Bronchial epithelial cell (primary cell): ENCODE measurements around the gene USP27X. TPM values are rescaled to one million over a fixed set of nuclear protein-coding genes. Genes with fewer than 3 reads are reported as not detected.

ENCODE experiments used
- DNase-seq: peaks from one replicate; pipeline ENCODE4 v3.0.0-alpha.2; 2010; ENCODE audit warnings: low read depth
- FAIRE-seq: peaks from 2 replicates; lab custom pipeline; 2011; peaks lifted over from hg19 to GRCh38; lab: Jason Lieb, UNC
- H3K27me3 ChIP-seq: 2 replicates; pipeline ENCODE4 v1.5.1; 2011; ENCODE audit warnings: low read length; ENCODE audit not compliant: control insufficient read depth, insufficient read depth
- H3K36me3 ChIP-seq: 2 replicates; pipeline ENCODE4 v1.5.1; 2011; ENCODE audit warnings: low read length; ENCODE audit not compliant: control insufficient read depth, insufficient read depth
- H3K4me3 ChIP-seq: 2 replicates; pipeline ENCODE4 v1.5.1; 2011; ENCODE audit warnings: mild to moderate bottlenecking, low read depth, low read length, control low read depth
- total RNA-seq: library from RNA; depleted of rRNA; stranded (reverse); fragments of >200 nt; gene quantifications from 2 replicates; pipeline ENCODE4 v1.2.1, GENCODE V29; 2014
- TF ChIP-seq, protein P1 (sequence below): IDR thresholded peaks from 2 replicates; pipeline ENCODE4 v1.5.1; 2011; ENCODE audit warnings: mild to moderate bottlenecking, moderate library complexity, low read length, control low read depth, inconsistent platforms; ENCODE audit not compliant: insufficient read depth, severe bottlenecking

Gene USP27X
- total RNA-seq, 1 donor from 2014 or later: 2.1 TPM

DNA sequence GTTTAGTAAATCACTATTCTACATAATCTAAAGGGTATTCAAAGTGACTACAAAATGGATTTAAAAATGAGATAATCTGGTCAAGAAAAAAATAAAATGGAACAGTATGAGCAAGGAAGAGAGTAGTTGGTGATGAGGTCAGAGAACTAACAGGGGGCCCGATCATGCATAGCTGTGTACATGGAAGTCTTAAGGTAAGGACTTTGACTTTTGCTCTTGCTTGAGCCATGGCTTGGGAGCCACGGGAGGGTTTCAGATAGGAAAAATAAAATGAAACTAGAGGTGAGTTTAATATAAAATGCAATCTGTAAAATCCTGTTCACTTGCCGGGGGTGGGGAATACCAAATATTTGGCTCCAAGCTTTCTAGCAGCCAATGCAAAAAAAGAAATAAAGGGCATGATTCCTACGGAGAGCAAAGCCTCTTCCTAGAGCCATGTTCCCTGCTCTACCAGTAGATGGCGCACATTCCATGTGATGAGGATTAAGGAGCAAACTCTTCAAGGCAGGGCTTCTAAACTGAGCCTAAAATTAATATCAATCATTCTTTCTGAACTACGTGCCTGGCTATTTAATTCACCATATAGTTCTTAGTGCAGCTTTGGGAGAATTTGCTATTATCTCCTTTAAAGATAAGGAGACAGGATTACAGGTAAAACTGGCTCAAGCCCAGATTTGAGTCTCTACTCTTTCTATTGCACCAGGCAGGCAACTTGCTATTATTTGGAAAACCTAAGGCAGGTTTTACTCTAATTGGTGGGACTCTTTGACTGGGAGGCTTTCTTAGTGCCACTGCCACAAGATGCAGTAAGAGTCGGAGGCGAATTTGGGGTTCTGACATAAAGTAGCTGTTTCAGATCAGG is 36.3 kb downstream of the USP27X start:
- Histone ChIP-seq H3K36me3 (no peaks in the 10 kb centered on the region), H3K4me3 (no peak overlapping the region), H3K27me3 (no peaks in the 10 kb centered on the region)
- DNase-seq: peak; percentile 44
- no peak for FAIRE-seq
- TF ChIP-seq, protein P1, sequence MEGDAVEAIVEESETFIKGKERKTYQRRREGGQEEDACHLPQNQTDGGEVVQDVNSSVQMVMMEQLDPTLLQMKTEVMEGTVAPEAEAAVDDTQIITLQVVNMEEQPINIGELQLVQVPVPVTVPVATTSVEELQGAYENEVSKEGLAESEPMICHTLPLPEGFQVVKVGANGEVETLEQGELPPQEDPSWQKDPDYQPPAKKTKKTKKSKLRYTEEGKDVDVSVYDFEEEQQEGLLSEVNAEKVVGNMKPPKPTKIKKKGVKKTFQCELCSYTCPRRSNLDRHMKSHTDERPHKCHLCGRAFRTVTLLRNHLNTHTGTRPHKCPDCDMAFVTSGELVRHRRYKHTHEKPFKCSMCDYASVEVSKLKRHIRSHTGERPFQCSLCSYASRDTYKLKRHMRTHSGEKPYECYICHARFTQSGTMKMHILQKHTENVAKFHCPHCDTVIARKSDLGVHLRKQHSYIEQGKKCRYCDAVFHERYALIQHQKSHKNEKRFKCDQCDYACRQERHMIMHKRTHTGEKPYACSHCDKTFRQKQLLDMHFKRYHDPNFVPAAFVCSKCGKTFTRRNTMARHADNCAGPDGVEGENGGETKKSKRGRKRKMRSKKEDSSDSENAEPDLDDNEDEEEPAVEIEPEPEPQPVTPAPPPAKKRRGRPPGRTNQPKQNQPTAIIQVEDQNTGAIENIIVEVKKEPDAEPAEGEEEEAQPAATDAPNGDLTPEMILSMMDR: peak; percentile 71

DNA sequence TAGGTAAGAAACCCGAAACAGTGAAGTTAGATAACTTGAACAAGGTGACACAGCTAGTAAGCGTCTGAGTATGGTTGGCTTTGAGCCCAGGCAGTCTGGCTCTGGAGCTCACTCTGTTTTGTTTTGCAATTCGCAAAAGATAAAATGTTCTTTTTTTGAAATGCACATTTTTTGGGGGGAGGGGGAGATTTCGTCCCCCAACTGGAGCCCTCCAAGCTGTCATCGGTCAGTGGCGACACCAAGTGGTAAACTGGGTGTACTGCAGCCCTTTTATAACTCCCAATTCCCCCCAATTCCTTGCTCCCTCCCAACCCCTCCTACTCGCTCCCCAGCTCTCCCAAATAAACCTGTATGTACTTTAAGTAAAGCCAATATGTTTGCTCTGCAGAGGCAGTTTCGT is 40.3 kb downstream of the USP27X start:
- no peaks in the 10 kb centered on the region for H3K36me3 ChIP-seq
- DNase-seq (peak; percentile 3), FAIRE-seq (no peak)
- H3K4me3 ChIP-seq: no peak overlapping the region
- H3K27me3 ChIP-seq: no peaks in the 10 kb centered on the region
- TF ChIP-seq, protein P1: peak; percentile 80

DNA sequence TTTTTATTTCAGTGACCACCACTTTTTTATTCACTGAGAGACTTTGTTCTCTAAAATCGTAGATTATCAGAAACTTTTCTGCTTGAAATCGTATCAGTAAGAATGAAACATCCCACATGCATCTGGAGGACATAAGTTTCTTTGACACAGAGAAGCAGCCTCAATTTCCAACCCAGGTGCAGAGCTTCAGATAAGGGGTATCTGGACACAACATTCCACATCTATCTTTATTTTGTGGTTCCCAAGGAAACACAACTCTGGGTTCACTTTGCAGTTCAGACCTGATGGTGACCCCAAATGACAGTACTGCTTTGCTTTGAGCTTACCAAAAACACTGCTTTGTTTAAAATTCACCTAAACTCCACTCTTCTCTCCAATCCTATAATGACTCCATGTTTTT is 41.8 kb downstream of the USP27X start:
- H3K36me3 ChIP-seq: no peaks in the 10 kb centered on the region
- no peak for FAIRE-seq
- no peak for DNase-seq
- TF ChIP-seq, protein P1: no peak
- H3K27me3 ChIP-seq: no peaks in the 10 kb centered on the region
- no peak overlapping the region for H3K4me3 ChIP-seq

DNA sequence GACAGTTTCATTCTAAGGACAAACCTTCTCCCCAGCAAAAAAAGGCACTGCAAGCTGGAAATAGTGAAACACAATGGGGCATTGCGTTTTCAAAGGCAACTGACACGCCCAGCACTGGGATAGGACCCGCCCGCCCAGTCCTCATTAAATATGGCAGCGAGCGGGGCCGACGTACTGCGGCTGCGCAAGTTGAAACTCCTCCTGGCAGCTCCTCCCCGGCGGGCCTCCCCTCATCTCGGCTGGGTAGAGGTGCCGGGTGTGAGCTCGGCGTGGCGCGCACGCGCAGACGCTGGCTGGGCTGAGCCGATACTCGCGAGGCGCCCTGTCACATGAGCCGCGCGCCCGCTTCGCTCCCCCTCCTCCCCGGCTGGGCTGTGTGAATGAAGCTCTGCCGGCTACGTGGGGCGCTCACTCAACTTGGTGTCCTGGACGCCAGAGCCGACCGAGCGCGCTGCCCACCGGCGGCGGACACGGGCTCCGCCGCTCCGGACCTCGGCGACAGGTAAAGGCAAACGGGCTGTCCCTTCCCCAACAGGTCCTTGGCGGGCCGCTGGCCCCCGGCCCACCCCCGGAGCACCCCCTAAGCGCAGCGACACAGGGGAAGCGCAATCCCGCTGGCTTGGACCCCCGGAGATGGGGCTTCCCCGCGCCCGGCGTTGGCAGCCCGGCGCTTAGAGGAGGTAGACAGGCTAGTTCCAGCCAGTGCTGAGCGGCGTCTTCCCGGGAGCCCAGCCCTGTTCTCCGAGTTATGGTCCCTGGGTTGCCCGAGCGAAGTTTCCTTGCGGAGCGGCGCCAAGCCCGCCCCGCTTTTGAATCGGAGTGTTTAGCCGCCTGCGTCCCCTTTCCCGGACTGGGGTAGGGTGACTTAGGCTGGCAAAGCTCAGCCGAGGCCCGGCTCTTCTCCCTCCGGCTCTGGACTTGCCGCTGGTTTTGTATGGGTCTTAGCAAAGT is 43.3 kb downstream of the USP27X start, which contains the start of gene CLCN5:
TSS of gene CLCN5 (plus strand) at position 306 of the 951 bp plus-strand sequence. CDS start 2,703 bp downstream, outside the sequence.
- H3K36me3 ChIP-seq: no peaks in the 10 kb centered on the region
- DNase-seq (peak; percentile 81), FAIRE-seq (no peak)
- peak within 1 kb of the TSS; percentile 61 for H3K4me3 ChIP-seq
- no peaks in the 10 kb centered on the region for H3K27me3 ChIP-seq
- TF ChIP-seq, protein P1: no peak

DNA sequence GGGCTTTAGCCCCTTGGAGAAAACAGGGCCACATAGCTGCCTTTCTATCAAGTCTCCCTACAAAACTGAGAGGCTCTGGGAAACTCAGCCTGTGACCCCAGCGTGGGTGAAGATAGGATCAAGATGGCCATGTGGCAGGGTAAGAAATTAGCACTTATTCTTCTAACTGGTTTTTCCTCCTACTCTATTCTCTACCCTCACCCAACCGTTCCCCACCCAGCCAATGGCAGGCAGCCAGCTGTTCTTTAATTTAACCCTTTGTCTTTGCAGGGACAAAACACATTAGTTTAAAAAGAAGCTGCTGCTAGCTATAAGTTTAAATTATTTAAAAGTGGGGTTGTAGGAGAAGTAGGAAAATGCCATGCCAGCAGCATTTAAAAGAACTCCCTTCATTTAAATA is 45.9 kb downstream of the USP27X start:
- TF ChIP-seq, protein P1: no peak
- FAIRE-seq: no peak
- no peaks in the 10 kb centered on the region for H3K36me3 ChIP-seq
- no peak overlapping the region for H3K4me3 ChIP-seq
- H3K27me3 ChIP-seq: no peaks in the 10 kb centered on the region
- no peak for DNase-seq
